NCI-H748 treated with DMSO at 0.1 percent for 48 hours (cell line): Measurements from ENCODE around the gene CSNK2A1.

ENCODE experiments used
- DNase-seq: peaks from one replicate; lab custom pipeline; 2025; lab: John Stamatoyannopoulos, UW

CSNK2A1 gene

DNA sequence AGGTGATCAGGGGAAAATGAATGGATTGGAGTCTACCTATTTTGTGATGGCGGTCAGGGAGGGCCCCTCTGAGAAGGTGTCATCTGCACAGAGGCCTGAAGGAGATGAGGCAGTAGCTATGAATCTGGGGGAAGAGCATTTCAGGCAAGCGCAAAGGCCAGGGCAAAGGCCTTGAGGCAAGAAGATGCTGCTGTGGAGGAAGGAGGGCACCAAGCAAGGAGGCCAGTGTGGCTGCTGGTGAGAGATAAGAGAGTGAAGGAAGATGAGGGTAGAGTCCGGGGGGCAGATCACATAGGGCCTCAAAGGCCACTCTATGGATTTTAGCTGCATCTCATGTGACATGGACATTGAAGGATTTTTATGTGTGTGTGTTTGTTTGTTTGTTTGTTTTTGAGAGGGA lies 20.6 kb upstream of the CSNK2A1 start:
- DNase-seq: no peak

DNA sequence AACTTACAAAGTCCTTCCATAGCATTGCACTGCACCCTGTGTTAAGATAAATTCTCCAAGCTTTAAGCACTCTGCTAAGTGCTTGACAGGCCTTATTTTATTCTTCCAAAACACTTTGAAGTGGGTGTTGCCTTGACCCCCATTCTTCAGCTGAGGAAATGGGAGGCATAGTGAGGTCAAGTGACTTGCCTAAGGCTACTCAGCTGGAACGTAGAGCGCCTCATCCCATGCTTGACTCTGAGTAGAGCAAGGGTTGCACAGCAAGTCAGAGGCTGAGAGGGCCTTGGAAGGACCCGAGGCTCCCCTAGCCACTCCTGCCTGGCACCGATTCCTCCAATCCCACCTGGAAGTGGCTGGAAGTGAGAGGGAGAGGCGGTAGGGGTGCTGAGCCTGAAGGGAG lies 19.6 kb upstream of the CSNK2A1 start:
- DNase-seq: no peak

GRCh38 chr20:562232-562897 lies 18.8 kb upstream of the CSNK2A1 start:
- no peak for DNase-seq

- peak; percentile 78 for DNase-seq
These were observed 18.0 kb upstream of the CSNK2A1 start for GRCh38 chr20:561437-562231.

- no peak for DNase-seq
These were observed 17.1 kb upstream of the CSNK2A1 start for GRCh38 chr20:560680-561079.

DNA sequence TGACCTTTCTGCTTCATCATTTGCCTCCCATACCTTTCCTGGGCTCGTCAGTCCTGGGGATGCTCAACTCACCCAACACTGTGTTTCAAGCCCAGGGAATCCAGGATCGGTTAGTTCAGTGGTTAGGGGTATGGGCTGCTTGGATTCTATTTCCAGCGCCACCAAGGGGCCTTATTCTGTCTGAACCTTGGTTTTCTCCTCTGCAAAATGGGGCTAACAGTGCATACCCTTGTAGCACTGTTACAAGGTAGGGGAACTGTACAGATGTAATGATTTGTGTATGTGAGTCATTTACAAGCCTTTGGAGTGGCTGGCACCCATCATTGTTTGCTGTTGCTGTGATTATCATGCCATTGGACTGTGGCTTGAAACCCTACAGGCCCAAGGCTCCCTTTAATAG lies 14.5 kb upstream of the CSNK2A1 start:
- no peak for DNase-seq

GRCh38 chr20:556984-557383 lies 13.4 kb upstream of the CSNK2A1 start:
- DNase-seq: no peak

- no peak for DNase-seq
These were observed 12.4 kb upstream of the CSNK2A1 start for GRCh38 chr20:555976-556385.

DNA sequence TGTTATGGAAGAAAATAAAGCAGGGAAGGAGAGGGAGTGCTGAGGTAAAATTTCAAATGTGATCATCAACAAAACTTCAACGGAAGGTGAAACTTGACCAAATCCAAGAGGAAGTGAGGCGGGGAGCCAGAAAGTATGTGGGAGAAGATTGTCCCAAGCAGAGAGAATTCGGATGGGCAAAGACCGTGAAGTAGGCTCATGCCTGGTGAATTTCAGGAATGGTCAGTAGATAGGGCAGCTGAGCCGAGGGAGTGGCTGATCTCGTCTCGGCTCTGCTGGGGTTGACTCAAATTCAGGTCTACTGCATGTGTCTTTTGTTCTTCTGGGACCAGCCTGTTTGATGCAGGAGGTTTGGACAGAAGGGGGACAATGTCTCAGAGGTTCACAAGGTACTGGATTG lies 7.0 kb upstream of the CSNK2A1 start:
- no peak for DNase-seq

DNA sequence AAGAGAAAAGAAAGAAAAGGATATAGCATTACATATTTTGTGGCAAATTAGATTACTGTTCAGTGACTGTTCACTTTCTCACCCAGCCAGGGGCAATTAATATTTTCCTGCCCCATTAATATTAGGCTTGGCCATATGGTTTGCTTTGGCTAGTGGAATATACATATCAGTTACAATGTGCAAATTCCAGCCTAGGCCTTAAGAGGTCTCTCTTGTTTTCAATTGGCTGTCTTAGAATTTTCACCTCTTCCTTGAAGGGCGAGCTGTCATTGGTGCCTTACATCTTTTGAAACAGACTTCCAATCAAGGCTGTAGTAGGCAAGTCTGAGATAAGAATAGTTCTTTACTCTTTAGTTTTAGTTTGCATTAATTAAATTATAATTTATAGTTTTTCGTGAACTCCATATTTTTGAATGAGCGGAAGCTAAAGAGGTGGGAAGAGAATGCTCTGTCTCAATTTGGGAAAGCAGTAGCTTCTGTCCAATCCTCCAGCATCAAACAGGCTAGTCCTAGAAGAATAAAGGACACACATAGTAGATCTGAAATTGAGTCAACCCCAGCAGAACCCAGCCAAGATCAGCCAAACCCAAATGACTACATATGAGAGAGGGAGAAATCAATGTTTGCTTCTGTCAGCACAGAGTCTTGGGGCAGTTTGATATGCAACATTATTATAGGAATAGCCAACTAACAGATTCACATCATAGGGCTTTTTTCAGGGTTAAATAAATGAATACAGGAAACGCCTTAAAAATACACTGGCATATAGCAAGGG lies 6.3 kb upstream of the CSNK2A1 start:
- DNase-seq: no peak

- DNase-seq: no peak
These were observed 5.3 kb upstream of the CSNK2A1 start for GRCh38 chr20:548906-549305.

DNA sequence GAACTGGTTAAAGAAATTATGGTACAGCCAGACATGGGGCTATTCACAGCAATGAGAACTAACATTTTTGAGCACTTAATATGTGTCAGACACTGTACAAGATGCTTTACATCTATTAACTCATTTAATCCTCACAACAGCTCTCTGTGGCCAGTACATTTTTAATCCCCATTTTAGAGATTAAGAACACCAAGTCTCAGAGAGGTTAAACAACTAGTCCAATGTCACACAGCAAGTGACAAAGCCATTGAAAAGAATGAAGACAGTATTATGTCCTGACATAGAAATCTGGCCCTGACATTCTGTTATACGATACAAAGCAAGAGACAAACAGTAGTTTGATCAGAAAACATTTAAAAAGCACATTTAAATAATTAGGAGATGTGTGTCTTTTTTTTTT lies 3.8 kb upstream of the CSNK2A1 start:
- no peak for DNase-seq

GRCh38 chr20:546353-546752 lies 2.8 kb upstream of the CSNK2A1 start:
- DNase-seq: no peak

- no peak for DNase-seq
These were observed 649 bp upstream of the CSNK2A1 start for GRCh38 chr20:544153-544725.

GRCh38 chr20:542777-543368 lies 717 bp downstream of the CSNK2A1 start:
- no peak for DNase-seq

GRCh38 chr20:540391-541201 lies 3.0 kb downstream of the CSNK2A1 start:
- no peak for DNase-seq

DNA sequence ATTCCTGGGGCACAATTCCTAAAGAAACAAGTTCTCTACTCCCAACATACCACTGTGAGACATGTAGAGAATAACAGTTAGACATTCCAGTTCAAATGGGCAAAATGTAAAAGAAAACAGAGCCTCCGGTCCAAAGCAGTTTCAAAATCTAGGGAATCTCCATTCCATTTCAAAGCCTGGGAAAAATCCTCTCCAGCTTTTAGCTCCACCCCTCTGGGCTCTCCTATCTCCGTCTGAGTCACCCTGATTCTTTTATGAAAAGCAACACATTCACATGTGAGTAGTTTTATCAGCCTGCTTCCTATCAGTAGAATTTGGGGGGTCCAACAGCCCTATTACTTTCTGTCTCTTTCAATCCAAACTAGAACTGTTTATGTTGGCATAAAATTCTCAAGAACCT lies 3.7 kb downstream of the CSNK2A1 start:
- DNase-seq: no peak

DNA sequence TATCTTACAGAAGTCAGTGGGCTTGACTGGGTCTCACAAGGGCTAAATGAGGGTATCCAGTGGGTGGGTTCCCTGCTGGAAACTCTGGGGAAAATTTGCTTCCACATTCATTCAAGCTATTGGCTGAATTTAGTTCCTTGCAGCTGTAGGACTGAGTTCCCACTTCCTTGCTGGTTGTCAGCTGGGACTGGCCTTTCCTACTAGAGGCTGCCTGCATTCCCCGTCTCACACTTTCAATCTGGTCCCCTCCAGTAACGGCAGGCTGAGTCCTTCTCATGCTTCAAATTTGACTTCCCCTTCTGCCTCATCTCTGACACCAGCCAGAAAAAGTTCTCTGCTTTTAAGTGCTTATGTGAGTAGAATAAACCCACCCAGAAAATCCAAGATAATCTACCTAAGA lies 4.4 kb downstream of the CSNK2A1 start:
- DNase-seq: no peak

DNA sequence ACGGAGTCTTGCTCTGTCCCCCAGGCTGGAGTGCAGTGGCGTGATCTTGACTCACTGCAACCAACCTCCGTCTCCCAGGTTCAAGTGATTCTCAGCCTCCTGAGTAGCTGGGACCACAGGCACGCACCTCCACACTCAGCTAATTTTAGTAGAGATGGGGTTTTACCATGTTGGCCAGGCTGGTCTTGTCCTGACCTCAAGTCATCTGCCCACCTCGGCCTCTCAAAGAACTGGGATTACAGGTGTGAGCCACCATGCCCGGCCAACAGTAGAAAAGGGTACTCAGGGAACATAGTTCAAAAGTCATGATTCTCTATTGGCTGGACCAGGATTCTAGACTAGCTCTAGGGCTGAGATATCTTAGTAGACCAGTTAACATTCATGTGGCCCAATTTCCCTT lies 5.6 kb downstream of the CSNK2A1 start:
- DNase-seq: no peak

GRCh38 chr20:536426-537010 lies 7.1 kb downstream of the CSNK2A1 start:
- no peak for DNase-seq

GRCh38 chr20:535958-536357 lies 7.6 kb downstream of the CSNK2A1 start:
- no peak for DNase-seq
